HEK293T (cell line): Measurements from ENCODE around the gene SDHAF2.

Experiments used
- BHLHE40 ChIP-seq: fragments of 450-650 bp; IDR thresholded peaks from 2 replicates; pipeline ENCODE4 v1.6.1; 2016; ENCODE audit warnings: mild to moderate bottlenecking, moderate library complexity, borderline replicate concordance
- CTBP1 ChIP-seq: fragments of 450-650 bp; IDR thresholded peaks from 2 replicates; pipeline ENCODE4 v1.6.1; 2016; ENCODE audit warnings: borderline replicate concordance
- ELF4 ChIP-seq: fragments of 450-650 bp; IDR thresholded peaks from 2 replicates; pipeline ENCODE4 v1.6.1; 2017; ENCODE audit warnings: antibody characterized with exemption
- FOXA1 ChIP-seq: fragments of 450-650 bp; IDR thresholded peaks from 2 replicates; pipeline ENCODE4 v1.6.1; 2016; ENCODE audit warnings: mild to moderate bottlenecking
- FOXM1 ChIP-seq: fragments of 450-650 bp; IDR thresholded peaks from 2 replicates; pipeline ENCODE4 v1.6.1; 2017; ENCODE audit warnings: mild to moderate bottlenecking, borderline replicate concordance
- HDGF ChIP-seq: fragments of 450-650 bp; IDR thresholded peaks from 2 replicates; pipeline ENCODE4 v1.6.1; 2017; ENCODE audit warnings: antibody characterized with exemption, borderline replicate concordance
- L3MBTL2 ChIP-seq: fragments of 450-650 bp; conservative IDR thresholded peaks from 2 replicates; pipeline ENCODE4 v1.6.1; 2016; ENCODE audit warnings: mild to moderate bottlenecking
- NFRKB ChIP-seq: fragments of 450-650 bp; IDR thresholded peaks from 2 replicates; pipeline ENCODE4 v1.6.1; 2016; ENCODE audit warnings: mild to moderate bottlenecking, moderate library complexity
- SP1 ChIP-seq: fragments of 450-650 bp; IDR thresholded peaks from 2 replicates; pipeline ENCODE4 v1.6.1; 2017
- SUZ12 ChIP-seq: fragments of 450-650 bp; IDR thresholded peaks from 2 replicates; pipeline ENCODE4 v1.6.1; 2016; ENCODE audit warnings: mild to moderate bottlenecking
- TARDBP ChIP-seq: fragments of 450-650 bp; IDR thresholded peaks from 2 replicates; pipeline ENCODE4 v1.6.1; 2016
- ZNF384 ChIP-seq: fragments of 450-650 bp; IDR thresholded peaks from 2 replicates; pipeline ENCODE4 v1.6.1; 2016

GRCh38 chr11:61472282-61472681 is 42.4 kb downstream of the SDHAF2 start:
- TF ChIP-seq ZNF384 (no peak), BHLHE40 (no peak), SP1 (no peak), SUZ12 (no peak), NFRKB (no peak), ELF4 (no peak), HDGF (no peak), FOXA1 (no peak), L3MBTL2 (no peak), TARDBP (no peak), CTBP1 (no peak), FOXM1 (no peak)
